ENCODE results near the gene THADA. TPM values are rescaled to one million over a fixed set of nuclear protein-coding genes. Genes with fewer than 3 reads are reported as not detected.

THADA gene
- total RNA-seq, 1 donor = 39.4 TPM

GRCh38 chr2:43460611-43461365 is 135.1 kb downstream of the THADA start:
- Histone ChIP-seq H3K9me3 (ENCODE audit: low read depth, low read length) (no peaks in the 10 kb centered on the region), H4K20me1 (ENCODE audit: insufficient read depth, low read length) (no peaks in the 10 kb centered on the region), H3K27ac (ENCODE audit: low read depth, low read length) (peak overlapping the region; percentile 10), H2AFZ (ENCODE audit: low read length) (no peak overlapping the region), H3K4me1 (ENCODE audit: insufficient read depth, low read length) (peaks cover 76% of the 10 kb centered on the region), H3K79me2 (ENCODE audit: insufficient read depth, low read length) (no peaks in the 10 kb centered on the region), H3K36me3 (ENCODE audit: insufficient read depth, low read length) (no peaks in the 10 kb centered on the region), H3K4me3 (ENCODE audit: insufficient read depth, low read length) (no peak overlapping the region), H3K4me2 (ENCODE audit: insufficient read depth, low read length) (no peak overlapping the region), H3K27me3 (ENCODE audit: insufficient read depth, low read length) (no peaks in the 10 kb centered on the region)
- no peak for DNase-seq (ENCODE audit: insufficient read length, low spot score, missing footprints)
- TF ChIP-seq CTCF (IDR thresholded peaks at IDR 0.05; ENCODE audit: extremely low read depth, low read depth, low read length) = no peak

- no peak overlapping the region for H3K27ac ChIP-seq (ENCODE audit: low read depth, low read length)
- no peaks in the 10 kb centered on the region for H3K36me3 ChIP-seq (ENCODE audit: insufficient read depth, low read length)
- no peak overlapping the region for H2AFZ ChIP-seq (ENCODE audit: low read length)
- H4K20me1 ChIP-seq (ENCODE audit: insufficient read depth, low read length) = no peaks in the 10 kb centered on the region
- H3K4me1 ChIP-seq (ENCODE audit: insufficient read depth, low read length) = peaks cover 78% of the 10 kb centered on the region
- H3K4me3 ChIP-seq (ENCODE audit: insufficient read depth, low read length) = no peak overlapping the region
- no peak for DNase-seq (ENCODE audit: insufficient read length, low spot score, missing footprints)
- TF ChIP-seq CTCF (IDR thresholded peaks at IDR 0.05; ENCODE audit: extremely low read depth, low read depth, low read length) = no peak
- H3K4me2 ChIP-seq (ENCODE audit: insufficient read depth, low read length) = no peak overlapping the region
- H3K9me3 ChIP-seq (ENCODE audit: low read depth, low read length) = no peaks in the 10 kb centered on the region
- H3K27me3 ChIP-seq (ENCODE audit: insufficient read depth, low read length) = no peaks in the 10 kb centered on the region
- no peaks in the 10 kb centered on the region for H3K79me2 ChIP-seq (ENCODE audit: insufficient read depth, low read length)
These were observed 135.7 kb downstream of the THADA start for GRCh38 chr2:43460174-43460546.

GRCh38 chr2:43459446-43460173 is 136.2 kb downstream of the THADA start:
- Histone ChIP-seq H3K4me2 (ENCODE audit: insufficient read depth, low read length) (peak overlapping the region; percentile 4), H2AFZ (ENCODE audit: low read length) (no peak overlapping the region), H3K4me1 (ENCODE audit: insufficient read depth, low read length) (peaks cover 78% of the 10 kb centered on the region)

More at GRCh38 chr2:43459446-43460173, 136.2 kb downstream of the THADA start:
- H3K79me2 ChIP-seq (ENCODE audit: insufficient read depth, low read length) = no peaks in the 10 kb centered on the region
- no peaks in the 10 kb centered on the region for H3K36me3 ChIP-seq (ENCODE audit: insufficient read depth, low read length)
- no peak for DNase-seq (ENCODE audit: insufficient read length, low spot score, missing footprints)
- no peaks in the 10 kb centered on the region for H3K27me3 ChIP-seq (ENCODE audit: insufficient read depth, low read length)
- peak overlapping the region; percentile 5 for H3K27ac ChIP-seq (ENCODE audit: low read depth, low read length)
- H4K20me1 ChIP-seq (ENCODE audit: insufficient read depth, low read length) = no peaks in the 10 kb centered on the region
- no peaks in the 10 kb centered on the region for H3K9me3 ChIP-seq (ENCODE audit: low read depth, low read length)
- TF ChIP-seq CTCF (IDR thresholded peaks at IDR 0.05; ENCODE audit: extremely low read depth, low read depth, low read length) = no peak
- H3K4me3 ChIP-seq (ENCODE audit: insufficient read depth, low read length) = no peak overlapping the region

All from osteoblast (primary cell).